IPS-18c (cell line): ENCODE measurements around the gene RASGRF2.

Experiments used
- H3K4me3 ChIP-seq: 2 replicates; pipeline ENCODE4 v1.7.0; 2013; ENCODE audit warnings: low read depth, mild to moderate bottlenecking, low read length, moderate library complexity; ENCODE audit not compliant: insufficient read depth
- H3K9me3 ChIP-seq: one replicate; pipeline ENCODE4 v1.6.1; 2013; ENCODE audit warnings: mild to moderate bottlenecking, low read length, moderate library complexity; ENCODE audit not compliant: control insufficient read depth, insufficient read depth

Gene RASGRF2

DNA sequence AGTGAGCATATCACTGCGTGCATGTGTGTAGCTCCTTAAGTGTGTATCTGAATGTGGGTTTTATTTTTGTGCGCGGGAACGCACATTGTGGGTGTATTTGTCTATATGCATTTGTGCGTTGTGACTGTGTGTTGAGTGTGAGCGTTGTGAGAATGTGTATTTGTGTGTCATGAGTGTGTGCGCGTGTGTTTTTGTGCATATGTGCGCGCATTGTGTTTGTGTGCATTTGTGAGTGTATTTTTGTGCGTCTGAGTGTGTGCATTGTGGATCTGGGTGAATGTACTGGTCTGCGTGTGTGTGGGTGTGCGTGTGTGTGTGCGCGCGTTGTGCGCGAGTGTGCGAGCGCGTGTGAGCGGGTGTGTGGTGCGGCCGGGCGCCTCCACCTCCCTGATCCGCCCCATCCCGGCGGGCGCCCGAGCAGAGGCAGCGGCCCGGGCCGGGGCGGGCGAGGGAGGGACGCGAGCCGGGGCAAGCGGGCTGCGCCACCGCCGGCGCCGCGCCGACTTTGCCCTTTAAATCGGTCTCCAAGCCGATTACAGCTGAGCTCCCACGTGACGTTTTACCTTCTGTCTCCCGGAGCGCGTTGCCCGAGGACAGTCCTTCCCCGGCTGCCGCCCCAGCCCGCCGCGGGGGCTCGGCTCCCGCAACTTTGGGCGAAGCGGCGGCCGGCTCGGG is at the start of gene RASGRF2:
Gene RASGRF2 (plus strand): TSS at position 596 of the 675 bp plus-strand sequence. CDS start 376 bp downstream, outside the sequence.
- peak within 1 kb of the TSS; percentile 67 for H3K4me3 ChIP-seq
- no peaks in the 10 kb centered on the region for H3K9me3 ChIP-seq

GRCh38 chr5:80912479-80912878 is 47.7 kb upstream of the RASGRF2 start:
- H3K4me3 ChIP-seq, result no peak overlapping the region
- peaks cover 2% of the 10 kb centered on the region for H3K9me3 ChIP-seq

- Histone ChIP-seq H3K4me3 (no peak overlapping the region), H3K9me3 (peaks cover 2% of the 10 kb centered on the region)
Measured at GRCh38 chr5:80915716-80916115, 44.4 kb upstream of the RASGRF2 start.

DNA sequence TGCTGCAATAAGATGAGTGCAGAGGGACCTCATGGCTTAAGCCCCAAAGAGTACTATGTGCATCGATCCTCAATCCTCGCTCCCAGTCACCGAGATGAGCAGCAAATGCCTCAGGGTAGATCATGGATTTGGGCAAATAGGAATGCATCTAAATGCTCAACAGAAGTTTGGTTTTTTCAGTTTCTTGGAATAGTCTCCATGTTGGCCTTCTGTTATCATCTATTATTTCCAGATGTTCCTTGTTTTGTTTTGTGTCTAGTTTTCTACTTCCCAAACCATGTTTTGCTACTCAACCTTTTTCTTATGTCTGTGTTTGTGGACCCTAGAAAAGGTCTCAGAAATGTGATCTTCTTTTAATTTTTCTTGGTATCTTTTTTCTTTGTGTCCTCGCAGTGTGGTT is 43.5 kb upstream of the RASGRF2 start:
- H3K9me3 ChIP-seq, result peaks cover under 1% of the 10 kb centered on the region
- no peak overlapping the region for H3K4me3 ChIP-seq

DNA sequence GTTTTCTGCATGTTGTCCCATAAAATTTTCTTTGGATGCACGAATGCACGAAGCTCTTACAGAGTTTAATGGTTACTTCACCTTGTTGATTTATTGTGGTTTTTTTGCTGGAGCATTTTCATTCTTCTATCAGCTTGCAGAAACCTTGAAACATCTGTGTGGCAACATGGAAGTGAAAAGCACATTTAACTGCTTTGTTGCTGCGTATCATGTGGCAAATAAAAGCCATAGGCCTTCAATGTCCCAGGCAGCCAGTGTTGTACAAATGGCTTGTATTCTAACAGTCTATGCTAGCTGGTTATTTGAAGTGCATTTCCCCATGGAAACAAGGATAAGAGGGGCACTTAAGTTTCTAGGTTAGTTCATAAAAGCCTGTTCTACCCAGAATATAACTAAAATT is 42.5 kb upstream of the RASGRF2 start:
- Histone ChIP-seq H3K4me3 (no peak overlapping the region), H3K9me3 (no peaks in the 10 kb centered on the region)

DNA sequence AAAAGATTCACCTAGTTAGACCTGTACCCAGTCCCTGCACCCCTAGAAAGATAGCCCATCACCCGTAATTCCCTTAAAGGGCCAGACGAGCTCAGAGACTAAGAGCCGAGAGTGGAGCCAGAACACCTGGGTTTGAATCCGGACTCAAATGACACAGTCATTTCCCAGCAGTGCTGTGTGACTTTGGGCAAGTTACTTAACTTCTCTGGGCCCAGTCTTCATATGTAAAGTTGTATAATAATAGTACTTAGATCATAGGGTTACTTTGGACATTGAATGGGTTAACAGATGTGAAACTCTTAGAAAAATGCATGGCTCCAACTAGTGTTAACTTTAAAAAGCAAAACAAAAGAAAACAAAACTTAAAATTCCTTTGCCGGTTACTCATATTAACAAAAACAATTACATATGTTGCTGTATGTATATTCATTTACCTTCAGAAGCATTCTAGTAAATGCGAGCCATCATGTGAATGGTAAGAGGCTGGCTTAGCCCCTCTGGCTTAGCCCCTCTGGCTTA is 40.4 kb upstream of the RASGRF2 start:
- Histone ChIP-seq H3K9me3 (no peaks in the 10 kb centered on the region), H3K4me3 (no peak overlapping the region)

GRCh38 chr5:80920333-80920732 is 39.8 kb upstream of the RASGRF2 start:
- Histone ChIP-seq H3K9me3 (no peaks in the 10 kb centered on the region), H3K4me3 (no peak overlapping the region)

DNA sequence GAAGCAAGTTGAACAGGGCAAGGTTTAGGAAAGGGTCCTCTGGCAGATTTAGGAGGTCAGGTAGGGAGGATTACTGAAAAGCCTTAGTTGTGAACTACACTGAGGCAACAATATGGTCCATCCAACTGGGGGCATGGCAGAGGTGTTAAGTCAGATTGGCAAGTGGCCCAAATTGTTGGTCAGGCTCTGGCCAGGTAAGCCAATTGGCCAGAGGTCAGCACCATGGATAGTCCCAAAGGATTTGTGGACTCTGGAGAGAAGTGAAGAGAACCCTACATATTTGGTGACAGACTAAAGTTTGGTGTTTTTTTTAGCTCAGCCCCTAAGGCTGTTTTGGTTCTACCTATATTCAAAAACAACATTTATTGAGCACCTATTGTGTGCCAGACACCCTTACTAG is 39.1 kb upstream of the RASGRF2 start:
- Histone ChIP-seq H3K4me3 (no peak overlapping the region), H3K9me3 (no peaks in the 10 kb centered on the region)

GRCh38 chr5:80925931-80926330 is 34.2 kb upstream of the RASGRF2 start:
- no peaks in the 10 kb centered on the region for H3K9me3 ChIP-seq
- H3K4me3 ChIP-seq, result no peak overlapping the region

DNA sequence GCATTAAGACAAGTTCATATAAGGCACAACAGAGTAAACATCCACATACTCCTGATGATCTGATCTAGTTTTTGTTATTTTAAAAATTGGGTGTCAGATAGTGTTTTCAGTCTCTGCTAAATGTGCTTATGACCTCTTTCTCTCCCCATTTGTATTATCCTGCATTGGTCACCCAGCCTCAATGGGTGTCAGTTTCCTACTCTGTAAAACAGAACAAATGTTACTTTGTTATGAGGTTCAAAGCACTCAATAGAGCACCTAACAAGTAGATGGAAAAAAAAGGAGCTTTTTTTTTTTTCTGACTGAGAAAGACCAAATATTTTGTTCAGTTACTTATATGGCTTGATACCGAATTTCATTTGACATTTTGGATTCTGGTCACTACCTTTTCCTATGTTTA is 33.6 kb upstream of the RASGRF2 start:
- Histone ChIP-seq H3K9me3 (no peaks in the 10 kb centered on the region), H3K4me3 (no peak overlapping the region)

DNA sequence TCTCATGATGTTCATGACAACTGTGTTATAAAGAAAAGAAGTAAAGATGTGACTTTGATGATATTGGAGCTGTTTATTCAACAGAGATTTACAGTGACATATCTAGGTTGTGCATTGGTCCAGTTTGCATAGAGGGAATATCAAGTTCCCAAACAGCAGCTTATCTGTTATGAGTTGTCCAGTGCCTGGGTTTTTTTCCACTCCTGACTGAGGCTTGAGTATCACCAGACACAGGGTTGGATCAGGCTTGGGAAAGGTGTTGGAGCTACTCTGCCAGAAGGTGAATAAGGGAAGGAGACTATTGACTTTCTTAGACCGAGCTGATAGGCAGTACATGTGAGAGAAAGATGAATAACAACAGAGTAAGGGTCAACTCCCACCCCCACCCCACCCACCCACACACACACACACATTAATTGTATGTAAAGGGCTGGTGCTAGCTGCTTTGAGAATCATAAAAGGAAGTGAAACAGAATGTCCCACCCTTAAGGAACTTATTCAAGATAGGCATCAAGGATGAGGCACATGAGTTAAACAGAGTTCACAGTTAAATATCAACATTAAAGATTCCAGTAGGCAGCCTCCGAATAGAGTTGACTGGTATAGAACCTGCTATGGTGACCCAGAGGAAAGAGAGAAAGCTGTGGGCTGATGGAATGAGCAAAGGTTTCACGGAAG is 33.0 kb upstream of the RASGRF2 start:
- Histone ChIP-seq H3K9me3 (no peaks in the 10 kb centered on the region), H3K4me3 (no peak overlapping the region)

DNA sequence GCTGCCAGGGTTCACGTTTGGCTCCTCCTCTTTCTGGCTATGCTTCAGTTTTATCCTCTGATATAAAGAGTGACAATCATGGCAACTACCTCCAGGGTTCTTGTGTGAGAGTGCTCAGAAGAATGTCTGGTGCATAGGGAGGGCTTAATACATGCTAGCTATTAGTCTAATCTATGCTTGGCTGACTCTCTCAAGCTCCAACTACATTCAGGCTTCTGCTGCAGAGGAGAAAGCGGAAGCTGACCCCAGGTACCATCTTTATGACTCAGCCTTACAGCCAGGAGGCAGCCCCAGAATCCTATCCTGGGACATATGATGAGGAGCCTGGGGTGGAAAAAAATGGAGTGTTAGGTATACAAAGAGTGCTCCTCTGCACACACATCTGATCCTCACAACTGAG is 32.1 kb upstream of the RASGRF2 start:
- Histone ChIP-seq H3K9me3 (no peaks in the 10 kb centered on the region), H3K4me3 (no peak overlapping the region)

DNA sequence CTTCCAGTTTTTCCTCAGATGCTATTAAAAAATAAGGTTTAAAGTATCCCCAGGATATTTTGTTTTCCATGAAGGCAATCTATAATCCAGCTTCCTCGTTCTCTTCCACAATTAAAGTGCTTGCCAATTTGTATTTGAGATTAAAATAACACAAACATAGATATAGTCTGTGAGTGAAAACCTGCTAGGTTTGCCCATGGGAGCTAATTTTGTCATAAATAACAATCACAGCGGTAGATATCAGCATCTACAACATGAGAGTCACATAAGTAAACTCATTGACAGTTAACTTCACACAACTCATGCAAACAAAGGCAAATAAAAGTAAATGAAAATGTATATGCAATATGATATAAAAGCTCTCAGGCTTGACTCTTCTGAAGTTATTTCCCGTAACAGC is 29.2 kb upstream of the RASGRF2 start:
- H3K4me3 ChIP-seq, result no peak overlapping the region

DNA sequence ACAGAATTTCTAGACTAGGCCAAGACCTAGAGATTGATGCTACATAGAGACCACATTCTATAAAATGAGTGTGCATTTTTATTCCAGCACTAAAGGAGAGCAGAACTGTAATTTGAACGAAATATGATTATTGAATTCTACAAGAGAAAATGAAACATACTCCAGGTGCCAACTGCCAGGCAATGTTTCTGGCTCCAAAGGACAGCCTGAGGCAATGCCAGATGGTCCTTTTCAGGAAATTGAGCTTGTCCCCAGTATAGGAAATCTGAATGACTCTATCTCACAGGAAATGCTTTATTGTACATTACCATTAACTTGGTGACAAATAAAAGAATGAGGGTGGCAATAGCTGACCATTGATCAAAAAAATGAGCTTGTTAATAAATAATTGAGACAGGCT is 28.8 kb upstream of the RASGRF2 start:
- no peak overlapping the region for H3K4me3 ChIP-seq
- H3K9me3 ChIP-seq, result no peaks in the 10 kb centered on the region

More for the DNA sequence above, 29.2 kb upstream of the RASGRF2 start:
- no peaks in the 10 kb centered on the region for H3K9me3 ChIP-seq

DNA sequence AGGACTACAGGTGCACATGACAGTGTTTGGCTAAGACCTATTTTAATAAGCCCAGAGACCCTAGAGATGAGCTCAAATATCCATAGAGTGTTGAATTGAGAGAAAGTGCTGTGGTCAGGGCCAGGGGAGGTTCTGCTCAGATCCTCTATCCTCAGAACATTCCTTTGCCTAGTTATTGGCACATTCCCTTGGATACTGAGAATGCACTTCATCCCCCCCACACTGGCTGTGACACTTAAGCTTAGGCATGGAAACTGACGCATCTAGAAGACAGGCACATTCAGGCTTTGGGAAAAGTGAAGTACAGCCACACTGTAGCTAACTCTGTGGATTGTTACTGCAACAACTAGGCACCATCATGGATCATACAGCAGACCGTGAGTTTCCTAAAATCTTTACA is 27.1 kb upstream of the RASGRF2 start:
- Histone ChIP-seq H3K9me3 (no peaks in the 10 kb centered on the region), H3K4me3 (no peak overlapping the region)

- H3K9me3 ChIP-seq, result no peaks in the 10 kb centered on the region
- no peak overlapping the region for H3K4me3 ChIP-seq
Measured at GRCh38 chr5:80934751-80935150, 25.4 kb upstream of the RASGRF2 start.

DNA sequence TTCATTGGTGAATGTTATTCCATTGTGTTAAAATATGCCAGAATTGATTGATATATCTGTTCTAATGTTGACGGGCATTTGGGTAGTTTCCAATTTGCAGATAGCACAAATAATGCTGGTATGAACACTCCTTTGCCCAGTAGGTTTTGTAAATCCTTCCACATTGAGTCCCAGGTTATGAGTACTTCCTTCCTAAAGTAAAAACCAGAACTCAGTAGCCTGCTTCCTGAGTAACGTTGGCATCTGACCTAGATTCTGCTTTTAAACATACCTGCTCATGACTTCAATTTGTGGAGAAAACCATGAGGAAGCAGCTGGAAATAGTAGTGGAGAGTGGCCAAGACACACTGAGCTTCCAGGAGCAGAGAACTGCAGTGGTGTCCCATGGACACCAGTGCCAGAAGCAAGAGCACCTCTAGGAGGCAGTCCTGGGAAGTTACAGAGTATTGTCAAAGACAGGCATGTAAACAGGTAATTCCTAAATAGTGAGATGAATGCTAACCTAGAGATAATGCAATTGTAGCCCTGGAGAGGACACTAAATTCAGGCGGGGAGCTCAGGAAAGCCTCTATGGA is 24.3 kb upstream of the RASGRF2 start:
- Histone ChIP-seq H3K9me3 (no peaks in the 10 kb centered on the region), H3K4me3 (no peak overlapping the region)

DNA sequence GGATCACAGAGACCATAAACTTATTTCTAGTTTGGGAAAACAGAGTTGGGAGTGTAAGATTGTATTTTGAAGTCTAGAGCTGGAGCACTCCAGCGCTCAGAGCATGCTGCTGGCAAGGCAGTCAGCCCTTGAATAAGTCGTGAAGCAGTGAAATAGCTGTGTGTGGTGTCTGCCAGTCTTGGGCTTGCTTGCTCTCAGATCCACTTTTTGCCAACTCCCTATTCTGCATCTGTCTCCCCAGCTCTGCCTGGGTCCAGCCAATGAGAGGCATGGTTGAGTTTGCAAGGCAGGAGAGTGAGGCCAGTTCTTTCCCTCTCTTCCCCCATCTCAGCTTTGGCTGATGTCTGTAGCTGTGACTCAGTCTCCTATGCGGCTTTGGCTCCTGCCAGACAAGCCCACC is 23.3 kb upstream of the RASGRF2 start:
- no peaks in the 10 kb centered on the region for H3K9me3 ChIP-seq

More for the DNA sequence above, 23.3 kb upstream of the RASGRF2 start:
- H3K4me3 ChIP-seq, result no peak overlapping the region
